ENCODE measurements around the gene SLC38A10.

- TF ChIP-seq CTCF (IDR thresholded peaks at IDR 0.05) (no peak), POLR2A (IDR thresholded peaks at IDR 0.05) (no peak)
Observed at GRCh38 chr17:81200201-81200600, 94.9 kb downstream of the SLC38A10 start.
